ENCODE results near the gene NRXN3. TPM values are rescaled to one million over a fixed set of nuclear protein-coding genes. Genes with fewer than 3 reads are reported as not detected.

The NRXN3 gene
- total RNA-seq, 4 donors from 2014 or later = 0.04 to 0.16 TPM; not detected in 2

DNA sequence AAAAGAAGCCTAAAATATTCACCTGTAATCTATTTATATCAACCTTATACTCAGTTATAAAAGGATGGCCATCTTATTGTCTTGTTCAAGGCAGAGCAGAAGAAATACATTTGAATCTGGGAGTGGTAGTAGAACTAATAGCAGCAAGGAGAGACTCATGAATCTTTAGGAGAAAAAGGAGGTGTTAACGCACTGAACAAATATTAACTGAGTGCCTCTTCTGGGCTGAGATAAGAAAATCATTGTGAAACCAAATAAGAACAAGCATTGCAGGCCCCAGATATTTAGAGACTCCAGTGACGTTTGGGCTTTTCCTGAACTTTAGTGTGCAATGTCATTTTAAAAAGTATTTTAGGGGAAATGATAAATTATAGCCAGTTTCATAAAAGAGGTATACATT, 1250.6 kb downstream of the NRXN3 start:
- in situ Hi-C loops (cut with MboI; ENCODE audit: low sequenced_read_pairs in 4 of 4) = no loop called here

DNA sequence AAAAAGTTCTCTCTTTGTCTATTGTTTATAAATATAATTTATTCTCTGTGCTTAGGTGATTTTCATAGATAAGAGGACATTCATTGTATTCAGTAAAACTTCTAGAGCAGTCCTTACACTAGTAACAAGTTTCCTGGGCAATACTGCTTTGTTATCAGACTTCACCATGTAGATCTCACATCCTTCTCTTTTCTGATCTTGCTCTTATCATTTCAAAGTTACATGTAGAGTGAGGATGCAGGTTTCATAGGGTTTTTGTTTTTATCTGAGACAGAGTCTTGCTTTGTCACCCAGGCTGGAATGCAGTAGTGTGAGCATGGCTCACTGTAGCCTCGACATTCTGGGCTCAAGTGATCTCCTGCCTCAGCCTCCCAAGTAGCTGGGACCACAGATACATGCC, 1251.6 kb downstream of the NRXN3 start:
- H3K4me1 ChIP-seq = peaks cover 7 to 22% of the 10 kb centered on the region in 2 donors
- intact Hi-C loops (cut with DNase I; ENCODE audit: low total_unique reads) = no loop called here

More for the DNA sequence above, 1250.6 kb downstream of the NRXN3 start:
- H3K27ac ChIP-seq = peak overlapping the region in 1 of 4 donors; percentile 70
- H3K4me1 ChIP-seq = peaks cover 7 to 22% of the 10 kb centered on the region in 2 donors
- no peaks in the 10 kb centered on the region for H3K9me3 ChIP-seq
- intact Hi-C loops (cut with DNase I; ENCODE audit: low total_unique reads) = no loop called here
- H3K36me3 ChIP-seq = no peaks in the 10 kb centered on the region
- H3K4me3 ChIP-seq = no peak overlapping the region
- DNase-seq (no peak), ATAC-seq (no peak)
- H3K27me3 ChIP-seq = no peaks in the 10 kb centered on the region
- TF ChIP-seq, protein P1, sequence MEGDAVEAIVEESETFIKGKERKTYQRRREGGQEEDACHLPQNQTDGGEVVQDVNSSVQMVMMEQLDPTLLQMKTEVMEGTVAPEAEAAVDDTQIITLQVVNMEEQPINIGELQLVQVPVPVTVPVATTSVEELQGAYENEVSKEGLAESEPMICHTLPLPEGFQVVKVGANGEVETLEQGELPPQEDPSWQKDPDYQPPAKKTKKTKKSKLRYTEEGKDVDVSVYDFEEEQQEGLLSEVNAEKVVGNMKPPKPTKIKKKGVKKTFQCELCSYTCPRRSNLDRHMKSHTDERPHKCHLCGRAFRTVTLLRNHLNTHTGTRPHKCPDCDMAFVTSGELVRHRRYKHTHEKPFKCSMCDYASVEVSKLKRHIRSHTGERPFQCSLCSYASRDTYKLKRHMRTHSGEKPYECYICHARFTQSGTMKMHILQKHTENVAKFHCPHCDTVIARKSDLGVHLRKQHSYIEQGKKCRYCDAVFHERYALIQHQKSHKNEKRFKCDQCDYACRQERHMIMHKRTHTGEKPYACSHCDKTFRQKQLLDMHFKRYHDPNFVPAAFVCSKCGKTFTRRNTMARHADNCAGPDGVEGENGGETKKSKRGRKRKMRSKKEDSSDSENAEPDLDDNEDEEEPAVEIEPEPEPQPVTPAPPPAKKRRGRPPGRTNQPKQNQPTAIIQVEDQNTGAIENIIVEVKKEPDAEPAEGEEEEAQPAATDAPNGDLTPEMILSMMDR (IDR thresholded peaks at IDR 0.05 in 4 of 5, conservative IDR thresholded peaks at IDR 0.05 in 1 of 5) = no peak
- TF ChIP-seq POLR2A (IDR thresholded peaks at IDR 0.05) = no peak

DNA sequence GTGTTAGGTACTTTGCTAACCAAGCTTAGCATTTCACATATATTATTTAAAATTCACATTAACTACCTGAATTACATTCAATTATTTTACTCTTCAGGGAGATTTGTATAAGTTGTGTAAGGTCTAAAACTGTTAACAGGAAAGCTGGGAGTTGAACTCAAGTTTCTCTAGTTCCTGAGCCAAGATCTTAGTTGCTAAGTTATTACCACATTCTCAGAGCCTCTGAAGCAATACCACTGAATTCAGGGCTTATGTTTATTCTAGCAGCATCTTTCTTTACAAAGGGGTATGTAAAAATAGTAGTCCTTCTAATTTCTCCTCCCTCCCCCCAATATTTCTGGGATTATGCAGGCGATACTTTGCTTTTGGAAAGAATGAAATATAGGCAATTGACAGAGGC, 1254.3 kb downstream of the NRXN3 start:
- intact Hi-C loops (cut with DNase I; ENCODE audit: low total_unique reads) = no loop called here

More for the DNA sequence above, 1251.6 kb downstream of the NRXN3 start:
- Histone ChIP-seq H3K36me3 (no peaks in the 10 kb centered on the region), H3K27ac (peak overlapping the region in 1 of 4 donors; percentile 70), H3K4me3 (no peak overlapping the region), H3K9me3 (no peaks in the 10 kb centered on the region), H3K27me3 (no peaks in the 10 kb centered on the region)
- ATAC-seq (no peak), DNase-seq (no peak)
- in situ Hi-C loops (cut with MboI; ENCODE audit: low sequenced_read_pairs in 4 of 4) = no loop called here
- no peak for TF ChIP-seq POLR2A (IDR thresholded peaks at IDR 0.05)
- TF ChIP-seq, protein P1 (IDR thresholded peaks at IDR 0.05 in 4 of 5, conservative IDR thresholded peaks at IDR 0.05 in 1 of 5) = no peak

DNA sequence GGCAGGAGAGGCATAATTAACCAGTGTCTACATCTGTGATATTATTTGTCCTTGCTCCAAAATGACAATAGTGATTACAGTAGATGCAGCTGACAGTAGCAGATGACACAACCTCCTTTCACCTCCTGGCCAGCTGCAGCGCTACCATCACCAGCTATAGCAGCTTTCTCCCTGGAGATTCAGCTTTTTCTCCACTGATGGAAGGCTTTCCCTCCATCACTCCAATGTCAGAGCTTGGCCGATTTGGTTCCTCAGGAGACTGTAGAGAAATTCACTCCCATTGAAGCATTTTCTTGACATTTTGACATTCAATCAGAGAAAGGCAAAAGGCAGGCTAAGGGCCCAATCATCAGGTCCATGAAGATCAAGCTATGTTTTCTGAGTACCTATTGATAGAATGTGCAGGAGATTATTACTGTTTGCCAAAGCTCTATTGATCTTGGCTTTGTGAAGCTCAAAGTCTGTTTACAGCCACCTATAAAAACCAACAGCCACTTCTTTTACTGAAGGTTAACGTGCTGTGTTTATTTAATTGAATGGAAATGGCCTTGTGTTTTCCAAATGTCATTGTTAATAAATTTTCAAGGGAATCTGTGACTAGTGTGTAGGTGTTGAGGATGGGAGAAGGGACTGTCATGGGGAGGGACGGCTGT, 1256.1 kb downstream of the NRXN3 start:
- Histone ChIP-seq H3K27ac (no peak overlapping the region), H3K27me3 (no peaks in the 10 kb centered on the region), H3K4me1 (no peaks in the 10 kb centered on the region), H3K36me3 (no peaks in the 10 kb centered on the region), H3K9me3 (no peaks in the 10 kb centered on the region), H3K4me3 (no peak overlapping the region)
- no peak for ATAC-seq
- intact Hi-C loops (cut with DNase I; ENCODE audit: low total_unique reads) (no loop called here), in situ Hi-C loops (cut with MboI; ENCODE audit: low sequenced_read_pairs in 4 of 4) (no loop called here)
- DNase-seq = no peak
- TF ChIP-seq POLR2A (IDR thresholded peaks at IDR 0.05) = no peak
- TF ChIP-seq, protein P1 (IDR thresholded peaks at IDR 0.05 in 4 of 5, conservative IDR thresholded peaks at IDR 0.05 in 1 of 5) = no peak

More for the DNA sequence above, 1254.3 kb downstream of the NRXN3 start:
- Histone ChIP-seq H3K4me1 (peaks cover 0 to 8% of the 10 kb centered on the region in 2 donors), H3K27me3 (no peaks in the 10 kb centered on the region), H3K9me3 (no peaks in the 10 kb centered on the region), H3K36me3 (no peaks in the 10 kb centered on the region), H3K27ac (no peak overlapping the region), H3K4me3 (no peak overlapping the region)
- DNase-seq = no peak
- no peak for ATAC-seq
- TF ChIP-seq, protein P1 (IDR thresholded peaks at IDR 0.05 in 4 of 5, conservative IDR thresholded peaks at IDR 0.05 in 1 of 5) = no peak
- no peak for TF ChIP-seq POLR2A (IDR thresholded peaks at IDR 0.05)
- in situ Hi-C loops (cut with MboI; ENCODE audit: low sequenced_read_pairs in 4 of 4) = no loop called here
